Ishikawa (cell line): ENCODE results near the gene TRIM71.

ENCODE experiments used
- CEBPB ChIP-seq: IDR thresholded peaks from 2 replicates; pipeline ENCODE4 v1.6.1; 2012
- CREB1 ChIP-seq: IDR thresholded peaks from 2 replicates; pipeline ENCODE4 v1.6.1; 2012; ENCODE audit warnings: low read depth
- EGR1 ChIP-seq: IDR thresholded peaks from 2 replicates; pipeline ENCODE4 v1.6.1; 2012
- EP300 ChIP-seq: IDR thresholded peaks from 2 replicates; pipeline ENCODE4 v1.6.1; 2012; ENCODE audit warnings: borderline replicate concordance
- FOXM1 ChIP-seq: IDR thresholded peaks from 2 replicates; pipeline ENCODE4 v1.6.1; 2012; ENCODE audit warnings: low read depth, borderline replicate concordance
- MAX ChIP-seq: IDR thresholded peaks from 2 replicates; pipeline ENCODE4 v1.6.1; 2012
- NFIC ChIP-seq: IDR thresholded peaks from 2 replicates; pipeline ENCODE4 v1.6.1; 2012
- RAD21 ChIP-seq: IDR thresholded peaks from 2 replicates; pipeline ENCODE4 v1.6.1; 2012; ENCODE audit warnings: low read depth
- REST ChIP-seq: IDR thresholded peaks from 2 replicates; pipeline ENCODE4 v1.6.1; 2012; ENCODE audit warnings: low read depth, mild to moderate bottlenecking
- TAF1 ChIP-seq: IDR thresholded peaks from 2 replicates; pipeline ENCODE4 v1.6.1; 2012; ENCODE audit warnings: low read depth, mild to moderate bottlenecking
- TCF12 ChIP-seq: IDR thresholded peaks from 2 replicates; pipeline ENCODE4 v1.6.1; 2012; ENCODE audit warnings: low read depth
- TEAD4 ChIP-seq: IDR thresholded peaks from 2 replicates; pipeline ENCODE4 v1.6.1; 2012
- USF1 ChIP-seq: IDR thresholded peaks from 2 replicates; pipeline ENCODE4 v1.6.1; 2012
- YY1 ChIP-seq: IDR thresholded peaks from 2 replicates; pipeline ENCODE4 v1.6.1; 2012; ENCODE audit warnings: low read depth
- ZBTB7A ChIP-seq: IDR thresholded peaks from 2 replicates; pipeline ENCODE4 v1.6.1; 2012; ENCODE audit warnings: low read depth

Gene TRIM71

DNA sequence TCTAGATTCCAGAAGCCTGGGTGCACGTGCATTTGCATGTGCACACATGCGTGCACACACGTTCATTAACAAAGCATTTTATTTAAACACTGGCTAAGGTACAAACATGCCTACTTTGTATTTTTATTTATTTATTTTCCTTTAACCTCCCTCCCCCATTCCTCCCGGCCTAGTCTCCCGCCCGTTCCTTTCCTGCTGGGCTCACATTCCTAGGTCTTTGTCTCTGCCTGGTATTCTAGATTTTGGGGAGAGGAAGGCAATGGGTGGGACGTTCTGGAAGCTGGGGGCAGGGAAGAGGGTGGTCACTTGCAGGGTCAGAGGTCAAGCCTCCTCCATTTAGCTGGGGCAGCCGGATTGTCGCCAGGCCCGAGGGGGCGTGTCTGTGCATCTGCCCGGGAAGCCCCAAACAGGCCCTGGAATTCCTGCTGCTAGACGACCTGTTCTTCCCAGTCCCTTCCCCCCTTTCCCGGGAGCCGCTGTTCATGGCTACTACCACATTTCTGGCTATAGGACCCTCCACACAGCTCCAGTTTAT is 51.8 kb downstream of the TRIM71 start:
- no peak for TF ChIP-seq RAD21
- TF ChIP-seq MAX: no peak
- no peak for TF ChIP-seq TCF12
- no peak for TF ChIP-seq TAF1
- no peak for TF ChIP-seq YY1
- no peak for TF ChIP-seq NFIC
- no peak for TF ChIP-seq USF1
- no peak for TF ChIP-seq EP300
- no peak for TF ChIP-seq CREB1

GRCh38 chr3:32870373-32871095 is 52.7 kb downstream of the TRIM71 start:
- no peak for TF ChIP-seq TEAD4
- no peak for TF ChIP-seq CREB1

GRCh38 chr3:32871273-32871672 is 53.5 kb downstream of the TRIM71 start:
- TF ChIP-seq CREB1: no peak
- TF ChIP-seq TCF12: no peak
- TF ChIP-seq MAX: no peak
- no peak for TF ChIP-seq FOXM1
- TF ChIP-seq TEAD4: no peak
- TF ChIP-seq RAD21: no peak
- TF ChIP-seq CEBPB: no peak
- TF ChIP-seq USF1: no peak
- TF ChIP-seq TAF1: no peak
- no peak for TF ChIP-seq EP300
- TF ChIP-seq REST: no peak

GRCh38 chr3:32872487-32873382 is 54.9 kb downstream of the TRIM71 start:
- TF ChIP-seq REST: no peak
- TF ChIP-seq TAF1: no peak
- TF ChIP-seq TCF12: no peak
- TF ChIP-seq CEBPB: no peak
- TF ChIP-seq CREB1: no peak
- no peak for TF ChIP-seq EGR1
- no peak for TF ChIP-seq YY1
- no peak for TF ChIP-seq ZBTB7A
- no peak for TF ChIP-seq FOXM1
- TF ChIP-seq NFIC: no peak
- no peak for TF ChIP-seq USF1
- no peak for TF ChIP-seq EP300
- no peak for TF ChIP-seq RAD21
- no peak for TF ChIP-seq TEAD4
- no peak for TF ChIP-seq MAX

- TF ChIP-seq TCF12 (no peak), RAD21 (peak; percentile 16; the same call in 1 of the 2 replicates), CEBPB (no peak), TEAD4 (no peak), EGR1 (no peak), NFIC (no peak), YY1 (no peak), CREB1 (no peak), FOXM1 (no peak)
Observed at GRCh38 chr3:32873531-32874130, 55.8 kb downstream of the TRIM71 start.
